Measurements from ENCODE around the gene PLEKHA5.
A peak's percentile ranks its signal among the peaks of the same experiment; 100 is the strongest.

PLEKHA5 gene

GRCh38 chr12:19191089-19191488, 61.6 kb downstream of the PLEKHA5 start:
- DNase-seq (ENCODE audit: low spot score) = no peak
- TF ChIP-seq, protein P1, sequence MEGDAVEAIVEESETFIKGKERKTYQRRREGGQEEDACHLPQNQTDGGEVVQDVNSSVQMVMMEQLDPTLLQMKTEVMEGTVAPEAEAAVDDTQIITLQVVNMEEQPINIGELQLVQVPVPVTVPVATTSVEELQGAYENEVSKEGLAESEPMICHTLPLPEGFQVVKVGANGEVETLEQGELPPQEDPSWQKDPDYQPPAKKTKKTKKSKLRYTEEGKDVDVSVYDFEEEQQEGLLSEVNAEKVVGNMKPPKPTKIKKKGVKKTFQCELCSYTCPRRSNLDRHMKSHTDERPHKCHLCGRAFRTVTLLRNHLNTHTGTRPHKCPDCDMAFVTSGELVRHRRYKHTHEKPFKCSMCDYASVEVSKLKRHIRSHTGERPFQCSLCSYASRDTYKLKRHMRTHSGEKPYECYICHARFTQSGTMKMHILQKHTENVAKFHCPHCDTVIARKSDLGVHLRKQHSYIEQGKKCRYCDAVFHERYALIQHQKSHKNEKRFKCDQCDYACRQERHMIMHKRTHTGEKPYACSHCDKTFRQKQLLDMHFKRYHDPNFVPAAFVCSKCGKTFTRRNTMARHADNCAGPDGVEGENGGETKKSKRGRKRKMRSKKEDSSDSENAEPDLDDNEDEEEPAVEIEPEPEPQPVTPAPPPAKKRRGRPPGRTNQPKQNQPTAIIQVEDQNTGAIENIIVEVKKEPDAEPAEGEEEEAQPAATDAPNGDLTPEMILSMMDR (IDR thresholded peaks at IDR 0.05) = no peak
- Histone ChIP-seq H3K4me3 (no peak overlapping the region), H3K27ac (peak overlapping the region in 1 of 2 donors; percentile 8)

- DNase-seq (ENCODE audit: low spot score) = no peak
- Histone ChIP-seq H3K4me3 (no peak overlapping the region), H3K27ac (no peak overlapping the region)
- TF ChIP-seq, protein P1 (IDR thresholded peaks at IDR 0.05) = no peak
Measured at GRCh38 chr12:19191563-19191962, 62.0 kb downstream of the PLEKHA5 start.

DNA sequence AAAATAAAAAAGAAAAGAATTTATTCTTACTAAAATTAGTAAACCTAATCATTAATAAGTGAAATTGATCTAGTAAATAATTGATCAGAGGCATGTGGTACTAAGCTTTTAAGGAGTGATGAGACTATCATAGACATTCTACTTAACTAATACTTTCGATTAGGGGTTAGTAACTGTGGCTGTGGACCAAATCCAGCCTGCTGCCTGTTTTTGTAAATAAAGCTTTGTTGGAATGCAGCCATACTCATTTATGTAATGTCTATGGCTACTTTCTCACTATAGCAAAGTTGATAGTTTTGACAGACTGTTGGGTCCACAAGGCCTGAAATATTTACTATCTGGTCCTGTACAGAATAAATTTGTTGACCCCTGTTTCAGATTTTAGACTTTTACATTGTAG, 63.2 kb downstream of the PLEKHA5 start:
- no peak overlapping the region for H3K27ac ChIP-seq
- H3K4me3 ChIP-seq = no peak overlapping the region
- TF ChIP-seq, protein P1 (IDR thresholded peaks at IDR 0.05) = no peak
- DNase-seq (ENCODE audit: low spot score) = no peak

- no peak for DNase-seq (ENCODE audit: low spot score)
- no peak overlapping the region for H3K27ac ChIP-seq
- TF ChIP-seq, protein P1 (IDR thresholded peaks at IDR 0.05) = no peak
- H3K4me3 ChIP-seq = no peak overlapping the region
Measured at GRCh38 chr12:19194963-19195362, 65.4 kb downstream of the PLEKHA5 start.

GRCh38 chr12:19196959-19197630, 67.6 kb downstream of the PLEKHA5 start:
- TF ChIP-seq, protein P1 (IDR thresholded peaks at IDR 0.05) = no peak
- Histone ChIP-seq H3K27ac (no peak overlapping the region), H3K4me3 (no peak overlapping the region)
- no peak for DNase-seq (ENCODE audit: low spot score)

DNA sequence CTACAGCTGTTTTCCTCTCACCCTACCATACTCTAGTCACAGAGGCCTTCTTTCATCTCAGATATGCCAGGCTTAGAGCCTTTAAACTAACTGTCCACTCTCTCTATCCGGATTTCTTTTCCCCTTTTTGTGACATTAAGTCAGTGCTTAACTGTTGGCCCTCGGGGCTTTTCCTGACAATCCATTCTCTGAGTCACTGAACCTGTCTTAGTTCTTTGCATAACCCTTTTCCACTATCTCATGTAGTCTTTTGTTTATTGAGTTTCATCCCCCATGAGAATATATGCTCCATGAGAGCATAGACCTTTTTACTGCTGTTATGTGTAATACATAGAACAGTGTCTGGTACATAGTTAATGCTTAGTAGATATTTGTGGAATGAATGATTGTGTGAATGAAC, 68.7 kb downstream of the PLEKHA5 start:
- Histone ChIP-seq H3K27ac (no peak overlapping the region), H3K4me3 (no peak overlapping the region)
- TF ChIP-seq, protein P1 (IDR thresholded peaks at IDR 0.05) = no peak
- DNase-seq (ENCODE audit: low spot score) = no peak

DNA sequence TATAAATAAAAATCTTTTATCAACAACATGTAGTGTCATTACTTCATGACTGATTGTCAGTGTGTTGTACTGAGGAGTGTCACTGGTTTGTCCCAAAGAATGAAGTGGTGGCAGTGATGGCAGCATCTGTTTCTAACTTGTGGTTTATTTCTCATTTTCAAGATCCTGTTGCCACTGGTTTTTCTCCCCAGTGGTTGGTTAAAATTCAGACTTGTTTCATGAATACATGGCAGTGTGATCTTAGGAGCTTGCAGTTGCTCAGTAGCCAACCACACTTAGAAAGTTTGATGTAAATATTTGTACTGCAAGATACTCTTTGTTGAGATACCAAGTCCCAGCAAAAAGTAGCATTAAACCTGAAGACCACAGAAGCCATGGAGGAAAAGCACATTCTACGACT, 69.8 kb downstream of the PLEKHA5 start:
- TF ChIP-seq, protein P1 (IDR thresholded peaks at IDR 0.05) = no peak
- Histone ChIP-seq H3K4me3 (no peak overlapping the region), H3K27ac (no peak overlapping the region)
- no peak for DNase-seq (ENCODE audit: low spot score)

All from coronary artery (tissue), 2 donors.